ENCODE results near the gene FAM98A.

FAM98A gene

GRCh38 chr2:33598561-33599174 is 431 bp downstream of the FAM98A start:
- in situ Hi-C loops (cut with MboI; ENCODE audit: low sequenced_read_pairs), result no loop called here

- in situ Hi-C loops (cut with MboI; ENCODE audit: low sequenced_read_pairs), result no loop called here
These were observed 2.1 kb downstream of the FAM98A start for GRCh38 chr2:33597026-33597425.

DNA sequence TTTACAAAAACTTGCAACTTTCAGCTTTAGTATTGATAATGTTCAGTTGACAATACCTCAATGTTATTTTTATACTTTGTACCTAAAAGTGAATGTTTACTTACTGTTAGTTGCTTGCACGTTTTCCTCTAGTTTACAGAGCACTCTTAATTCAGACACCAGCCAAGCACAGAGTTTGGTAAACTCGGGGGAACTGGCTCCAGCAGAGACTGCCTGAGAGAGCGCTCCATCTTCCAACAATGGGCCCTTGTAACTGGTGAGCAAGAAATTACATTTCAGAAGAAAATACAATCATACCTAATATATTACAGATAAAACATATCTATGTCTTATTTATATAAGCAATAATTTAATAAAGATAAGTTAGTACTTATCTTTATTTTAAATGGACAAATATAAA is 3.7 kb downstream of the FAM98A start:
- in situ Hi-C loops (cut with MboI; ENCODE audit: low sequenced_read_pairs), result no loop called here

DNA sequence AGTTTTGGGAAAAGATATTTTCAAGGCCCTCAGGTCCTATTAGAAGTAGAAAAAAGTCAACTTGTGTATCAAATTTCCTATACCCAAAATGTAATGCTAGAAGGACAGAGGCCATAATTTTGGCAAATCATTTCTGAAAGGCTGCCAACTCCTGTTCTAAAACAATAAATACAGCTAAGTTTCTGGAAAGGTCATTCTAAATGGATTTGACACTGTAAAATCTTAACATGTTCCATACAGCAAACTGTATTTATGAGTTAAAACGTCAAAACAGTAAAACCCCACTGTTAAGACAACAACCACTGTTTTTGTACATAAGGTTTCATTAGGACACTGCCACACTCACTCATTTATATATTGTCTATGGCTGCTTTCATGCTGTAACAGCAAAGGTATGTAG is 9.7 kb downstream of the FAM98A start:
- in situ Hi-C loops (cut with MboI; ENCODE audit: low sequenced_read_pairs), result no loop called here

- in situ Hi-C loops (cut with MboI; ENCODE audit: low sequenced_read_pairs), result no loop called here
These were observed 10.9 kb downstream of the FAM98A start for GRCh38 chr2:33588232-33588631.

DNA sequence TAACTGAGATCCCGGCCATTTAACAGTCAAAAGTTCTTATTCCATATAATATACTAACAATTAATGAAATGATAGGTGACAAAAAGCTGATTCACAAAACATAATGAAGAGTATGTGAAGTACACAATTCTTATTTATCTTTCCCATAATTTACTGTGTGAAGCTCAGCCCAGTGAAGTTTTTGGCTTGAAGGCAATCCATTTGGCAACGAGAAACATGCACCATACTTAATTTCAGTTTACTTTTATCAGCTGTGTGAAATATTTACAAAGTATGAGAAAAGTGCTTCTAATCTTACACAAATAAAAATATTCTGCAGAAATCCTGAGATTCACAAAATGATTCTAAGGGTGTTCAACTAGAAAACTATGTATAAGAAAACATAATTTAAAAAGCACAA is 12.3 kb downstream of the FAM98A start:
- in situ Hi-C loops (cut with MboI; ENCODE audit: low sequenced_read_pairs), result no loop called here

DNA sequence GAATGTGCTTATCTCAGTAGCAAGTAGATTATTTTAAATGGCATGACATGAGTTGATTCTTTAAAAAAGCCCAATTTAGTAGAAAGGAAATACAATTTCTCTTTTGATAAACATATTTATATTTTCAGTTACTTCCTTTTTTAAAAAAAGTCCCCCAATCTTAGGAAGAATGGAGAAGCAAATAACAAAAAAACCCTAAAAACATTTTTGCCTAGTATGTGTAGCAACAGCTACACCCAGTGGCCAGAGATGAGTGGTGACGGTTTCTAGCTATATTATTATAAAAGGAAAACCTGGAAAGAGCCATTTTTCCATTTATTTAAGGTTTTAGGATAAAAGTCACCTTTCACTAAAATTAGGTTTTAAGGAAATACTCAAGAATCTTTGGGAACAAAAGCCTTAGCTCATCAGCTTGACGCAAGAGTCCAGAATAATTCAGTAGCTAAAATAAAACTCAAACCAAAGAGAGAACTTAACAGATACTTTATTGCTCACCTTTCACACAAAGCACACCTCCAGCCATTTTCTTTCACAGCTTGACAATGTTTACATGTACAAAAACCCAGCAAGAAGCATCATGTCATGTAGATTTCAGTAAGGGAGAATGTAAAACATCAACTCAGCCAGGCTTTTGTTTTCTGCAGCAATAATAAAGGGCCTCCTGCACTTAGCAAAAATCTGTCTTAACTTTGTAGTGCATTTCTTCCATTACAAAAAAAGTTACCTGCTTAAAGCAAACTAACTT is 15.7 kb downstream of the FAM98A start:
- in situ Hi-C loops (cut with MboI; ENCODE audit: low sequenced_read_pairs), result no loop called here

GRCh38 chr2:33581872-33582271 is 17.2 kb downstream of the FAM98A start:
- in situ Hi-C loops (cut with MboI; ENCODE audit: low sequenced_read_pairs), result no loop called here

DNA sequence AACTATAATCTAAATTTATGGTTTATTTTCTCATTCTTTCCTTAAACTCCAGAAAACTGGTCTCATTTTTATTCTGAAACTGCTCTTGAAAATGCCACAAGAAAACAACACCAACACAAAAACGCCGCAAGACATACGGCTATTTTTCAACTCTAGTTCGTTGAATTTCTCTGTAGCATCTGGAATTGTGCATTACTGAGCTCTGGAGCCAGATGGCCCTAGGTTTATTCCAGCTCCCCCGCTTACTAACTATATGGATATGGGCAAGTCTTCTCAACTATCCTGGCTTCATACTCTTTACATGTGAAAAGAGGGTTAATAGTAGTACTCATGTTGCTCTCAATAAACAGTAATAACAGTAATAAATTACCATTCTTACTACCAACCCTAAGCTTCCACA is 19.9 kb downstream of the FAM98A start:
- in situ Hi-C loops (cut with MboI; ENCODE audit: low sequenced_read_pairs), result no loop called here

DNA sequence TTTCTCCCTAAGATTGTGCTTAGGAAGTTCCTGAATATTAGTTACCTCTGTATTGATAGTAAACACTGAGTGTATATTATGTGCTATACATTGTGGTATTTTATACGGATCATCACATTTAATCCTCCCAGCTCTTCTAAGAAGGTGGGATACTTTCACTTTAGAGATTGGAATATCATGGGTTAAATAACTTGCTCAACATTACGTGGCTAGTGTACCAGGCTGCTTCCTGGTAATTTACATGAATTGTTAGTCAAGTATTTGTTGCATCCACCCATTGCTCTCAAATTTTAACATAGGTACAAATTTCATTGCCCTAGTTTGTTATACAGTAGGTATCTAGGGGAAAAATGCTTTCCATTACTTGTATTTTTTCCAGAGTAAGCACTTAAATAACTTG is 21.4 kb downstream of the FAM98A start:
- in situ Hi-C loops (cut with MboI; ENCODE audit: low sequenced_read_pairs), result no loop called here

DNA sequence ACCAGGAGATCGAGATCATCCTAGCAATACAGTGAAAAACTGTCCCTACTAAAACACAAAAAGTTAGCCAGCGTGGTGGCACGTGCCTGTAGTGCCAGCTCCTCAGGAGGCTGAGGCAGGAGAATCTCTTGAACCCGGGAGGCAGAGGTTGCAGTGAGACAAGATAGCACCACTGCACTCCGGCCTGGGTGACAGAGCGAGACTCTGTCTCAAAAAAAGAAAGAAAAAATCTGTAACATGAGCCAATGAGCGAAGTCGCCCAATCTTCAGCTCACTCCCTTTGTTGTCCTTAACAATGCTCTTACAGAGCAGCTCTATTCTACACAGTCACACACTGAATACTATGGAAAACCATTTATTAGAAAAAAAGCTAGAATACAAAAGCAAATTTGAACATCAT is 22.0 kb downstream of the FAM98A start:
- in situ Hi-C loops (cut with MboI; ENCODE audit: low sequenced_read_pairs), result no loop called here

GRCh38 chr2:33573657-33574056 is 25.4 kb downstream of the FAM98A start:
- in situ Hi-C loops (cut with MboI; ENCODE audit: low sequenced_read_pairs), result no loop called here

GRCh38 chr2:33570681-33571080 is 28.4 kb downstream of the FAM98A start:
- in situ Hi-C loops (cut with MboI; ENCODE audit: low sequenced_read_pairs), result no loop called here

- in situ Hi-C loops (cut with MboI; ENCODE audit: low sequenced_read_pairs), result no loop called here
These were observed 37.2 kb downstream of the FAM98A start for GRCh38 chr2:33561872-33562271.

- in situ Hi-C loops (cut with MboI; ENCODE audit: low sequenced_read_pairs), result no loop called here
These were observed 39.1 kb downstream of the FAM98A start for GRCh38 chr2:33560017-33560416.

GRCh38 chr2:33559328-33559727 is 39.8 kb downstream of the FAM98A start:
- in situ Hi-C loops (cut with MboI; ENCODE audit: low sequenced_read_pairs), result no loop called here

GRCh38 chr2:33555681-33556080 is 43.4 kb downstream of the FAM98A start:
- in situ Hi-C loops (cut with MboI; ENCODE audit: low sequenced_read_pairs), result no loop called here

DNA sequence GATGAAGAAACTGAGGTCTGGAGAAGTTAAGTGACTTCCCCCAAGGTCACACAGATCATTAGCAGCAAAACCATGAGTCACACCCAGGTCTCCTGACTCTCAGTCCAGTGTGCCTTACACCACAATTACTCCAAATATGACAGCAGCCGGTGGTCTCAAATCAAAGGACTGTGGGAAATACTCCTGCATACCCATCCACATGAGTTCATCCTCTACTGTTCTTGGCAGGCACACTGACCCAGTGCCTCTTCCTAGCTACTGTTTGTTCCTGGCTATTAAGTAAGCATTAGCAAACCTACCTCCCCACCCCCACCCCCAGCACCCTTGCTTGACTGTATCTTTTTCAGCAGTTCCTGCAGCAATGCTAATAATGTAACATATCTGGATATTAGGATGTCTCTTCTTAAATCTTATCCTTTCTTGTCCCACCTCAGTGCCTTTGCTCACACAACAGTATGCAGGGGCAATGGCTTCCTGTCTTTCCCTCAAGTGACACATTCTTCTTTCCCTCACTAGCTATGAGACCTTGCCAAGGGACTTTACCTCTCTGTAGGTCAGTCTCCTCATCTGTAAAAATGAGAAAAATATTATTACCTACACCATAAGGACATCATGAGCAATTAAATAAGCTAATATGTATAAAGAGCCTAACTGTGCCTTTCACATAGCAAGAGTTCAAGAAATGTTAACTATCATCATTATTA is 46.2 kb downstream of the FAM98A start:
- in situ Hi-C loops (cut with MboI; ENCODE audit: low sequenced_read_pairs), result no loop called here

GRCh38 chr2:33550206-33550605 is 48.9 kb downstream of the FAM98A start:
- in situ Hi-C loops (cut with MboI; ENCODE audit: low sequenced_read_pairs), result no loop called here

DNA sequence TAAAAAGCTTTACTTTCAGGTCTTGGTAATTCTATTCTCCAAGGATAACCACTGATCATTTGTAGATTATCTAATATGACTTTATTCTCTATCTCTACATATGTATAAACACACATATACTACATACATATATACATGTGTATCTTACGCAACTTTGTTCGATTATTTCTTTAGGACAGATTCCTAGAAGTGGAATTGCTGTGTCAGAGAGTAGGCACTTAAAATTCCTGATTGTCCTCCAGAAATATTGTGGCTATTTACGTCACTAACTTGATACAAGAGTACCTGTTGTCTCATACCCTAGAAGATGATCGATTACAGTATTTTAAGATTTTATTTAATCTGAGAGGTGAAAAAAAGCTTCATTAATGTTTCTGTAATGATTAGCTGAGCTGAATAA is 57.9 kb downstream of the FAM98A start:
- in situ Hi-C loops (cut with MboI; ENCODE audit: low sequenced_read_pairs), result no loop called here

DNA sequence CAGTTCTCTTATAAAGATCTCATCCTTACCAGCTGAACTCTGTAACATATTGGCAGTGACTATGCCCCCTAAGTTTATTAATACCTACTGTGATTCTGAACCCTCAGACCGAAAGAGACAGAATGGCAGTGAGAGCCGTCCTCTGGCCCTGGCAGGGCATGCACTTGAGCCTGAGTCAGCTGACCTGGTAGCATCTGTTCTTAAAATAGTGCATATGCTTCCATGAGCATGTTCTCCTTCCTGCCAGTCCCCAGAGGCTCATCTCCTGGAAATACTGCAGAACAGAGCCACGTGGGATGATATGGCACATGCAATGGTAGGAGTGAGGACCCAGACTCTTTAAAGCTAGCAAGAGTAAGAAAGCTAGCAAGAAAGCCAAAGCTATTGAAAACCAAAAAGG is 63.7 kb downstream of the FAM98A start:
- in situ Hi-C loops (cut with MboI; ENCODE audit: low sequenced_read_pairs), result no loop called here
